IMR-90 (cell line): ENCODE data around the gene TIMELESS. TPM values are rescaled to one million over a fixed set of nuclear protein-coding genes. Genes with fewer than 3 reads are reported as not detected.
A peak's percentile ranks its signal among the peaks of the same experiment; 100 is the strongest.

Experiments
- ATAC-seq: fragments of 200-7000 bp; cut with Tn5 transposase; 2 replicates; pipeline ENCODE4 v1.9.1; 2020; ENCODE audit warnings: low read depth, mild to moderate bottlenecking, moderate library complexity
- BruUV-seq: library from RNA; stranded (reverse); fragments of 400-500 nt; replicated peaks from 2 replicates; lab custom pipeline; 2021; lab: Mats Ljungman, UMichigan
- CTCF ChIA-PET: fragments of 300-600 bp; formaldehyde crosslinking; extraction: SDS; loops from one replicate; lab custom pipeline; 2021; ENCODE audit warnings: antibody characterized with exemption; lab: Yijun Ruan, JAX
- POLR2A ChIA-PET: fragments of 300-600 bp; sonication (Branson Sonifier 250); formaldehyde crosslinking; loops from one replicate; lab custom pipeline; 2022; ENCODE audit warnings: antibody characterized with exemption; ENCODE audit not compliant: unreplicated experiment; lab: Charles Lee
- DNase-seq: peaks from one replicate; pipeline ENCODE4 v3.0.0; 2013
- H2AFZ ChIP-seq: replicated peaks from 2 replicates; pipeline ENCODE3; 2013; ENCODE audit warnings: low read length, mild to moderate bottlenecking; ENCODE audit not compliant: poor library complexity
- H2AK5ac ChIP-seq: 2 replicates; pipeline ENCODE4 v1.6.1; 2013; ENCODE audit warnings: low read depth, low read length, inconsistent platforms
- H2AK9ac ChIP-seq: replicated peaks from 2 replicates; pipeline ENCODE3; 2013; ENCODE audit warnings: mild to moderate bottlenecking, low read depth, low read length, moderate library complexity; ENCODE audit not compliant: poor library complexity
- H2BK120ac ChIP-seq: 2 replicates; pipeline ENCODE4 v1.6.1; 2013; ENCODE audit warnings: low read depth, low read length, inconsistent platforms
- H2BK15ac ChIP-seq: 3 replicates; pipeline ENCODE4 v1.6.1; 2013; ENCODE audit warnings: low read depth, low read length, inconsistent platforms
- H2BK20ac ChIP-seq: 2 replicates; pipeline ENCODE4 v1.6.1; 2013; ENCODE audit warnings: low read depth, mild to moderate bottlenecking, inconsistent platforms, low read length, moderate library complexity
- H2BK5ac ChIP-seq: 2 replicates; pipeline ENCODE4 v1.6.1; 2013; ENCODE audit warnings: mild to moderate bottlenecking, low read depth, low read length, inconsistent platforms; ENCODE audit not compliant: poor library complexity, severe bottlenecking
- H3K14ac ChIP-seq: replicated peaks from 2 replicates; pipeline ENCODE4 v1.6.1; 2013; ENCODE audit warnings: low read depth, low read length, inconsistent platforms
- H3K18ac ChIP-seq: 2 replicates; pipeline ENCODE4 v1.6.1; 2013; ENCODE audit warnings: low read depth, low read length, control low read depth
- H3K23ac ChIP-seq: 2 replicates; pipeline ENCODE4 v1.6.1; 2013; ENCODE audit warnings: low read depth, low read length, inconsistent platforms
- H3K27ac ChIP-seq: 2 replicates; pipeline ENCODE4 v1.5.1; 2013; ENCODE audit warnings: mild to moderate bottlenecking, control low read depth, low read length; ENCODE audit not compliant: insufficient read depth
- H3K27me3 ChIP-seq: 2 replicates; pipeline ENCODE4 v1.6.1; 2013; ENCODE audit warnings: low read length; ENCODE audit not compliant: control insufficient read depth, insufficient read depth
- H3K36me3 ChIP-seq: 2 replicates; pipeline ENCODE4 v1.6.1; 2013; ENCODE audit warnings: low read length, mixed read lengths; ENCODE audit not compliant: control insufficient read depth, insufficient read depth
- H3K4ac ChIP-seq: 2 replicates; pipeline ENCODE4 v1.6.1; 2013; ENCODE audit warnings: low read depth, low read length, inconsistent platforms
- H3K4me1 ChIP-seq: 2 replicates; pipeline ENCODE4 v1.6.1; 2013; ENCODE audit warnings: low read length, mixed read lengths; ENCODE audit not compliant: control insufficient read depth, insufficient read depth
- H3K4me2 ChIP-seq: 2 replicates; pipeline ENCODE4 v1.6.1; 2013; ENCODE audit warnings: low read depth, mild to moderate bottlenecking, control low read depth, low read length, moderate library complexity
- H3K4me3 ChIP-seq: 2 replicates; pipeline ENCODE4 v1.5.1; 2013; ENCODE audit warnings: low read depth, mild to moderate bottlenecking, control low read depth, low read length, moderate library complexity; ENCODE audit not compliant: insufficient read depth
- H3K56ac ChIP-seq: 2 replicates; pipeline ENCODE4 v1.6.1; 2013; ENCODE audit warnings: low read length, inconsistent platforms; ENCODE audit not compliant: insufficient read depth; ENCODE audit errors: extremely low read depth
- H3K79me1 ChIP-seq, 2 experiments: 2 replicates each; pipeline ENCODE4 v1.6.1; 2013; ENCODE audit warnings: low read length in 2 of 2, inconsistent platforms in 1 of 2, low read depth in 1 of 2
- H3K9ac ChIP-seq: 2 replicates; pipeline ENCODE4 v1.6.1; 2013; ENCODE audit warnings: low read depth, low read length, control low read depth
- H3K9me1 ChIP-seq: 2 replicates; pipeline ENCODE4 v1.6.1; 2013; ENCODE audit warnings: low read length, inconsistent platforms; ENCODE audit not compliant: insufficient read depth
- H3K9me3 ChIP-seq: 2 replicates; pipeline ENCODE4 v1.6.1; 2013; ENCODE audit warnings: low read length; ENCODE audit not compliant: control insufficient read depth, insufficient read depth
- H4K20me1 ChIP-seq: 2 replicates; pipeline ENCODE4 v1.6.1; 2013; ENCODE audit warnings: low read length, inconsistent platforms; ENCODE audit not compliant: insufficient read depth
- H4K5ac ChIP-seq: 2 replicates; pipeline ENCODE4 v1.6.1; 2013; ENCODE audit warnings: mild to moderate bottlenecking, low read depth, low read length, control low read depth
- H4K8ac ChIP-seq, 2 experiments: 2 replicates each; pipeline ENCODE4 v1.6.1; 2013; ENCODE audit warnings: low read depth in 2 of 2, low read length in 2 of 2, control low read depth in 1 of 2, inconsistent platforms in 1 of 2
- H4K91ac ChIP-seq: 2 replicates; pipeline ENCODE4 v1.6.1; 2013; ENCODE audit warnings: low read depth, low read length, inconsistent platforms; ENCODE audit not compliant: insufficient read depth
- CEBPB ChIP-seq: IDR thresholded peaks from 2 replicates; pipeline ENCODE4 v1.6.1; 2012; ENCODE audit warnings: low read depth, low read length, improper control_type of control experiment
- POLR2A ChIP-seq: IDR thresholded peaks from 2 replicates; pipeline ENCODE4 v1.6.1; 2012; ENCODE audit warnings: mild to moderate bottlenecking, low read depth, low read length
- WGBS, 2 experiments: methylation state at CpG; one replicate each; pipeline versions ENCODE4 v1.1.5 to v1.1.7; 2013; ENCODE audit warnings: missing lambda C conversion rate in 2 of 2; ENCODE audit not compliant: insufficient read length in 1 of 2; ENCODE audit errors: extremely low coverage in 2 of 2; 5-methylcytosine and 5-hydroxymethylcytosine counted together
- dilution Hi-C: fragments of 300-500 bp; cut with HindIII; formaldehyde crosslinking; loops from one replicate; pipeline ENCODE4 v1.14.3; 2018; ENCODE audit warnings: low sequenced_read_pairs; ENCODE audit not compliant: unreplicated experiment
- in situ Hi-C: fragments of 300-500 bp; cut with MboI; formaldehyde crosslinking; loops from 3 replicates; pipeline ENCODE4 v1.14.3; 2019; ENCODE audit warnings: low sequenced_read_pairs, inconsistent platforms, mixed read lengths
- intact Hi-C: fragments of 100-400 bp; cut with micrococcal nuclease; formaldehyde crosslinking; loops from 2 replicates; pipeline ENCODE4 v1.10.0; 2022
- polyA plus RNA-seq, 3 experiments: library from polyadenylated mRNA; depleted of rRNA; stranded (reverse); fragments of >200 nt; gene quantifications; 2 replicates each; pipeline ENCODE4 v1.2.3, GENCODE V29; 2012; ENCODE audit warnings: low replicate concordance in 1 of 3
- total RNA-seq: library from RNA; depleted of rRNA; stranded (reverse); fragments of >200 nt; gene quantifications from 2 replicates; pipeline ENCODE4 v1.2.3, GENCODE V29; 2012

Gene TIMELESS
- total and polyA plus RNA-seq, 2 of the 4 experiments (the other 2 are of a cell fraction) = 7.3 to 10.4 TPM

GRCh38 chr12:56420411-56420810 is 28.8 kb downstream of the TIMELESS start:
- WGBS, 2 experiments = 100% methylated on average over 2 of the region's 6 CpGs; no CpG with 5 or more reads in 1 of the 2 experiments
- no TSS peak for BruUV-seq

More at GRCh38 chr12:56420411-56420810, 28.8 kb downstream of the TIMELESS start:
- no peaks in the 10 kb centered on the region for H3K4me1 ChIP-seq
- no peak overlapping the region for H3K14ac ChIP-seq
- dilution Hi-C loops = no loop called here
- POLR2A ChIA-PET = no interaction called here
- H2BK20ac ChIP-seq = no peak overlapping the region
- no peak overlapping the region for H4K5ac ChIP-seq
- no peak overlapping the region for H3K27ac ChIP-seq
- H2AK5ac ChIP-seq = no peak overlapping the region
- CTCF ChIA-PET = no interaction called here
- no peak overlapping the region for H3K18ac ChIP-seq
- H2AK9ac ChIP-seq = no peak overlapping the region
- no peak overlapping the region for H4K8ac ChIP-seq
- no peak overlapping the region for H3K4me3 ChIP-seq
- H3K9me3 ChIP-seq = no peaks in the 10 kb centered on the region
- H3K4ac ChIP-seq = no peak overlapping the region
- in situ Hi-C loops = no loop called here
- DNase-seq (no peak), ATAC-seq (no peak)
- TF ChIP-seq CEBPB = peak; percentile 45
- no peak for TF ChIP-seq POLR2A
- H3K9ac ChIP-seq = no peak overlapping the region
- no peak overlapping the region for H4K91ac ChIP-seq
- no peak overlapping the region for H2AFZ ChIP-seq
- H4K20me1 ChIP-seq = no peaks in the 10 kb centered on the region
- H3K27me3 ChIP-seq = no peaks in the 10 kb centered on the region
- intact Hi-C loops = no loop called here
- no peak overlapping the region for H3K4me2 ChIP-seq
- H2BK5ac ChIP-seq = no peak overlapping the region
- peaks cover 31% of the 10 kb centered on the region for H3K36me3 ChIP-seq
- H3K79me1 ChIP-seq = no peaks in the 10 kb centered on the region
- no peak overlapping the region for H3K56ac ChIP-seq
- no peak overlapping the region for H2BK120ac ChIP-seq
- no peak overlapping the region for H3K23ac ChIP-seq
- H3K9me1 ChIP-seq = peaks cover 4% of the 10 kb centered on the region; the same call in 1 of the 2 replicates
- no peak overlapping the region for H2BK15ac ChIP-seq
